Stimulated activated CD4-positive, alpha-beta T cell treated with anti-CD3 and anti-CD28 coated beads, TNF-alpha, amount 100 ng/mL, for 4 hours (primary cell): Measurements from ENCODE around the gene LARP6.
"Not testable (repeated sequence)": the region's sequence is repeated elsewhere in the genome, so short reads cannot be mapped to it uniquely, and the experiment has no call there.

Source experiments
- DNase-seq, 3 experiments: peaks; one replicate each; pipeline ENCODE4 v3.0.0-alpha.2; 2020; ENCODE audit warnings: low read depth in 3 of 3

The LARP6 gene

GRCh38 chr15:70853973-70854665, at the start of gene LARP6:
Gene LARP6, minus strand, starts transcription at chr15:70854157. Its CDS starts 69 bp downstream, at chr15:70854088.
- peak in 2 of 3 experiments; percentile 4 to 11 for DNase-seq

GRCh38 chr15:70902107-70902506, 48.1 kb upstream of the LARP6 start:
- no peak for DNase-seq

GRCh38 chr15:70892912-70893560, 39.1 kb upstream of the LARP6 start:
- DNase-seq = no peak

GRCh38 chr15:70892002-70892911, 38.3 kb upstream of the LARP6 start, which contains the start of the genes LRRC49 and THAP10:
Gene LRRC49, plus strand, starts transcription at chr15:70892826. Its CDS starts 69 bp downstream, at chr15:70892895.
Gene THAP10, minus strand, starts transcription at chr15:70892433. Its CDS starts 161 bp downstream, at chr15:70892272.
- DNase-seq = peak in 1 of 3 experiments; percentile 8

GRCh38 chr15:70882361-70882760, 28.4 kb upstream of the LARP6 start:
- DNase-seq = no peak

- no peak for DNase-seq
These were observed 26.8 kb upstream of the LARP6 start for GRCh38 chr15:70880781-70881180.

- no peak for DNase-seq
These were observed 25.4 kb upstream of the LARP6 start for GRCh38 chr15:70879401-70879800.

- no peak for DNase-seq
These were observed 22.7 kb upstream of the LARP6 start for GRCh38 chr15:70876683-70877082.

- DNase-seq = no peak
These were observed 22.1 kb upstream of the LARP6 start for GRCh38 chr15:70876011-70876410.

GRCh38 chr15:70875001-70875782, 21.2 kb upstream of the LARP6 start:
- no peak for DNase-seq

GRCh38 chr15:70873232-70874054, 19.5 kb upstream of the LARP6 start:
- no peak for DNase-seq

- DNase-seq = not testable (repeated sequence)
These were observed 17.5 kb upstream of the LARP6 start for GRCh38 chr15:70871490-70871889.

- no peak for DNase-seq
These were observed 16.1 kb upstream of the LARP6 start for GRCh38 chr15:70870051-70870450.

GRCh38 chr15:70869346-70869745, 15.4 kb upstream of the LARP6 start:
- DNase-seq = no peak

- no peak for DNase-seq
These were observed 14.0 kb upstream of the LARP6 start for GRCh38 chr15:70867911-70868467.

GRCh38 chr15:70866982-70867641, 13.2 kb upstream of the LARP6 start:
- DNase-seq = no peak

- DNase-seq = no peak
These were observed 9.7 kb upstream of the LARP6 start for GRCh38 chr15:70863450-70864218.

- no peak for DNase-seq
These were observed 6.0 kb upstream of the LARP6 start for GRCh38 chr15:70859998-70860397.
